Measurements from ENCODE around the gene SLU7. TPM values are rescaled to one million over a fixed set of nuclear protein-coding genes. Genes with fewer than 3 reads are reported as not detected.
"Not testable (repeated sequence)": the region's sequence is repeated elsewhere in the genome, so short reads cannot be mapped to it uniquely, and the experiment has no call there.

SLU7 gene
- total RNA-seq, 1 donor from 2014 or later, result 48.4 TPM

DNA sequence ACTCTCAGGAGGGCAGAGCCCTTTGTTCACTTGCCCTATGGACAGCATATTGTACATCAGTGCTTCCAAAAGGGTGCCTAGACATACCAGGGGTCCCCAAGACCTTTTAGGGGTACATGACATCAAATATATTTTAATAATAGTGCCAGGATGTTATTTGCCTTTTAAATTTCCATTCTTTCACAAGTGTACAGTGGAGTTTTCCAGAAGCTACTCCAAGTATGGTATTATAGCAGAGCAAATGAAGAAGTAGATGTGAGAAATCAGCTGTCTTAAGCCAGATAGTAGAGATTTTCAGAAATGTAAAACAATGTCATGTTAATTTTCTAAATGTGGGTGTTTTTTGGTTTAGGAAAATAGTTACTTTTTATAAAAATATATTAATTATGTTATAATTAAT lies 18.4 kb upstream of the SLU7 start:
- no peaks in the 10 kb centered on the region for H3K9me3 Mint-ChIP-seq (ENCODE audit: unreplicated experiment)
- H3K4me3 Mint-ChIP-seq (ENCODE audit: unreplicated experiment), result no peak overlapping the region
- H3K27ac Mint-ChIP-seq (ENCODE audit: unreplicated experiment), result no peak overlapping the region
- H3K79me2 ChIP-seq (ENCODE audit: insufficient read depth, low read length), result no peaks in the 10 kb centered on the region
- no peaks in the 10 kb centered on the region for H3K36me3 Mint-ChIP-seq (ENCODE audit: low read depth, unreplicated experiment)
- peaks cover 16% of the 10 kb centered on the region for H3K27me3 Mint-ChIP-seq (ENCODE audit: low read depth, unreplicated experiment)
- H3K36me3 ChIP-seq (ENCODE audit: insufficient read depth, low read length), result no peaks in the 10 kb centered on the region
- peaks cover 2% of the 10 kb centered on the region for H3K4me1 Mint-ChIP-seq (ENCODE audit: low read depth, unreplicated experiment)
- no peak overlapping the region for H3K27ac ChIP-seq (ENCODE audit: low read depth, low read length)
- H3K9me3 ChIP-seq (ENCODE audit: insufficient read depth, low read depth, low read length), result no peaks in the 10 kb centered on the region
- no peak for DNase-seq (ENCODE audit: low read depth)
- H3K9ac ChIP-seq (ENCODE audit: low read length), result no peak overlapping the region
- H3K4me1 ChIP-seq (ENCODE audit: insufficient read depth, low read length), result peaks cover 10% of the 10 kb centered on the region
- no peak overlapping the region for H2AFZ ChIP-seq (ENCODE audit: low read depth, low read length)
- no peaks in the 10 kb centered on the region for H4K20me1 ChIP-seq (ENCODE audit: insufficient read depth, low read length)
- no peak for TF ChIP-seq EZH2 (IDR thresholded peaks at IDR 0.05; ENCODE audit: insufficient read depth, low read length)
- TF ChIP-seq, protein P1, sequence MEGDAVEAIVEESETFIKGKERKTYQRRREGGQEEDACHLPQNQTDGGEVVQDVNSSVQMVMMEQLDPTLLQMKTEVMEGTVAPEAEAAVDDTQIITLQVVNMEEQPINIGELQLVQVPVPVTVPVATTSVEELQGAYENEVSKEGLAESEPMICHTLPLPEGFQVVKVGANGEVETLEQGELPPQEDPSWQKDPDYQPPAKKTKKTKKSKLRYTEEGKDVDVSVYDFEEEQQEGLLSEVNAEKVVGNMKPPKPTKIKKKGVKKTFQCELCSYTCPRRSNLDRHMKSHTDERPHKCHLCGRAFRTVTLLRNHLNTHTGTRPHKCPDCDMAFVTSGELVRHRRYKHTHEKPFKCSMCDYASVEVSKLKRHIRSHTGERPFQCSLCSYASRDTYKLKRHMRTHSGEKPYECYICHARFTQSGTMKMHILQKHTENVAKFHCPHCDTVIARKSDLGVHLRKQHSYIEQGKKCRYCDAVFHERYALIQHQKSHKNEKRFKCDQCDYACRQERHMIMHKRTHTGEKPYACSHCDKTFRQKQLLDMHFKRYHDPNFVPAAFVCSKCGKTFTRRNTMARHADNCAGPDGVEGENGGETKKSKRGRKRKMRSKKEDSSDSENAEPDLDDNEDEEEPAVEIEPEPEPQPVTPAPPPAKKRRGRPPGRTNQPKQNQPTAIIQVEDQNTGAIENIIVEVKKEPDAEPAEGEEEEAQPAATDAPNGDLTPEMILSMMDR (IDR thresholded peaks at IDR 0.05; ENCODE audit: insufficient read depth, low read depth, low read length), result no peak
- H3K4me2 ChIP-seq (ENCODE audit: low read length), result no peak overlapping the region
- no peaks in the 10 kb centered on the region for H3K27me3 ChIP-seq (ENCODE audit: insufficient read depth, low read length)
- no peak for FAIRE-seq
- no peak overlapping the region for H3K4me3 ChIP-seq (ENCODE audit: insufficient read depth, low read depth, low read length)

DNA sequence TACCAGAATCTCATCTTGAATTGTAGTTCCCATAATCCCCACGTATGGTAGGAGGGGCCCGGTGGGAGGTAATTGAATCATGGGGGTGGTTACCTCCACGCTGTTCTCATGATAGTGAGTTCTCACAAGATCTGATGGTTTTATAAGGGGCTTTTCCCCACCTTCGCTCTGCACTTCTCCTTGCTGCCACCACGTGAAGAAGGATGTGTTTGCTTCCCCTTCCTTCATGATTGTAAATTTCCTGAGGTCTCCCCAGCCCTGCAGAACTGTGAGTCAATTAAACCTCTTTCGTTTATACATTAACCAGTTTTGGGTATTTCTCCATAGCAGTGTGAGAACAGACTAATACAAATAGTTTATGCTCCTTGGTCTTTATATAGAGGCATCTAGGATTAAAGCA lies 17.8 kb upstream of the SLU7 start:
- H3K27me3 Mint-ChIP-seq (ENCODE audit: low read depth, unreplicated experiment), result peaks cover 16% of the 10 kb centered on the region
- not testable (repeated sequence) for H2AFZ ChIP-seq (ENCODE audit: low read depth, low read length); H3K27me3 ChIP-seq (ENCODE audit: insufficient read depth, low read length)

DNA sequence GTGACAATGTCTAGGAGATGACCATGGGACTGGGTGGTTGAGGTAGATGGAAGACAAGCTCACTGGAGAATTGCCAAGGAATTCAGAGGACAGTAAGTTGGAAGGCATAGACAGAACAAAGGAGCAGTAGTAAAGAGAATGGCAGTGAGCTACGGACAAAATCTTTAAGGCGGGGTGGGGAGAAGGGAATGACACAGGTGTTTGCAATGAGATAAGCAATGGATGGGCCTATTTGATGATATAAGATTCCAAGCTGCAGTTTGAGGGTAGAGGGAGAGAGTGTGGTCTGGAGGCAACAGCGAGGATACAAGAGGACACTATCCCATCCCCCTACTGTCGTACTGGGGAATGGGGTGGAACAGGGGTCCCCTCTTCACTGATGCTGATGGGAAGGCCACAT lies 17.1 kb upstream of the SLU7 start:
- Mint-ChIP-seq H3K27ac (ENCODE audit: unreplicated experiment) (no peak overlapping the region), H3K4me3 (ENCODE audit: unreplicated experiment) (no peak overlapping the region), H3K36me3 (ENCODE audit: low read depth, unreplicated experiment) (no peaks in the 10 kb centered on the region), H3K9me3 (ENCODE audit: unreplicated experiment) (no peaks in the 10 kb centered on the region), H3K27me3 (ENCODE audit: low read depth, unreplicated experiment) (peaks cover 16% of the 10 kb centered on the region), H3K4me1 (ENCODE audit: low read depth, unreplicated experiment) (peaks cover 5% of the 10 kb centered on the region)
- no peak for DNase-seq (ENCODE audit: low read depth)
- Histone ChIP-seq H3K79me2 (ENCODE audit: insufficient read depth, low read length) (no peaks in the 10 kb centered on the region), H2AFZ (ENCODE audit: low read depth, low read length) (no peak overlapping the region), H4K20me1 (ENCODE audit: insufficient read depth, low read length) (no peaks in the 10 kb centered on the region), H3K36me3 (ENCODE audit: insufficient read depth, low read length) (no peaks in the 10 kb centered on the region), H3K9ac (ENCODE audit: low read length) (no peak overlapping the region), H3K4me3 (ENCODE audit: insufficient read depth, low read depth, low read length) (no peak overlapping the region), H3K27me3 (ENCODE audit: insufficient read depth, low read length) (no peaks in the 10 kb centered on the region), H3K9me3 (ENCODE audit: insufficient read depth, low read depth, low read length) (no peaks in the 10 kb centered on the region), H3K4me2 (ENCODE audit: low read length) (no peak overlapping the region), H3K4me1 (ENCODE audit: insufficient read depth, low read length) (peaks cover 10% of the 10 kb centered on the region), H3K27ac (ENCODE audit: low read depth, low read length) (no peak overlapping the region)
- no peak for FAIRE-seq
- TF ChIP-seq, protein P1 (IDR thresholded peaks at IDR 0.05; ENCODE audit: insufficient read depth, low read depth, low read length), result no peak
- no peak for TF ChIP-seq EZH2 (IDR thresholded peaks at IDR 0.05; ENCODE audit: insufficient read depth, low read length)

More for the DNA sequence above, 17.8 kb upstream of the SLU7 start:
- H3K9me3 Mint-ChIP-seq (ENCODE audit: unreplicated experiment); H3K4me3 ChIP-seq (ENCODE audit: insufficient read depth, low read depth, low read length); FAIRE-seq; H3K4me1 ChIP-seq (ENCODE audit: insufficient read depth, low read length); H3K4me3 Mint-ChIP-seq (ENCODE audit: unreplicated experiment); H3K79me2 ChIP-seq (ENCODE audit: insufficient read depth, low read length); H3K4me2 ChIP-seq (ENCODE audit: low read length); H3K9me3 ChIP-seq (ENCODE audit: insufficient read depth, low read depth, low read length); DNase-seq (ENCODE audit: low read depth); H3K36me3 ChIP-seq (ENCODE audit: insufficient read depth, low read length); H3K9ac ChIP-seq (ENCODE audit: low read length); H3K36me3 Mint-ChIP-seq (ENCODE audit: low read depth, unreplicated experiment); H3K27ac Mint-ChIP-seq (ENCODE audit: unreplicated experiment); H4K20me1 ChIP-seq (ENCODE audit: insufficient read depth, low read length); H3K4me1 Mint-ChIP-seq (ENCODE audit: low read depth, unreplicated experiment); H3K27ac ChIP-seq (ENCODE audit: low read depth, low read length): not testable (repeated sequence)
